Stimulated activated naive CD8-positive, alpha-beta T cell treated with anti-CD3 and anti-CD28 coated beads, Interleukin-15, amount 100 ng/mL, for 72 hours (primary cell): Measurements from ENCODE around the gene CPEB4.

Source experiments
- ATAC-seq: fragments of 150-1000 bp; cut with Tn5 transposase; 2 replicates; pipeline ENCODE4 v1.10.0; 2021; ENCODE audit warnings: mild to moderate bottlenecking, moderate library complexity
- DNase-seq, 2 donors: peaks; one replicate each; pipeline ENCODE4 v3.0.0; 2021 to 2022
- H3K27ac Mint-ChIP-seq, 2 donors: one replicate each; pipeline ENCODE4 v1.8.0; 2022; ENCODE audit warnings: mild to moderate bottlenecking in 2 of 2, mixed read lengths in 2 of 2, moderate library complexity in 2 of 2
- H3K27me3 Mint-ChIP-seq: one replicate; pipeline ENCODE4 v1.8.0; 2022; ENCODE audit warnings: mixed read lengths
- H3K4me1 Mint-ChIP-seq: one replicate; pipeline ENCODE4 v1.8.0; 2022; ENCODE audit warnings: mild to moderate bottlenecking, mixed read lengths
- H3K4me3 Mint-ChIP-seq, 2 donors: one replicate each; pipeline ENCODE4 v1.8.0; 2022; ENCODE audit warnings: mild to moderate bottlenecking in 2 of 2, mixed read lengths in 2 of 2, moderate library complexity in 1 of 2
- H3K9me3 Mint-ChIP-seq, 2 donors: one replicate each; pipeline ENCODE4 v1.8.0; 2022; ENCODE audit warnings: mixed read lengths in 2 of 2

The CPEB4 gene

GRCh38 chr5:173963182-173963838 lies 75.2 kb downstream of the CPEB4 start:
- no peaks in the 10 kb centered on the region for H3K9me3 Mint-ChIP-seq
- H3K4me1 Mint-ChIP-seq: peaks cover 17% of the 10 kb centered on the region
- ATAC-seq (no peak), DNase-seq (no peak)
- H3K4me3 Mint-ChIP-seq: no peak overlapping the region
- H3K27me3 Mint-ChIP-seq: no peaks in the 10 kb centered on the region
- H3K27ac Mint-ChIP-seq: peak overlapping the region in 1 of 2 donors; percentile 24

- no peak for DNase-seq
- no peaks in the 10 kb centered on the region for H3K27me3 Mint-ChIP-seq
- no peak for ATAC-seq
- no peaks in the 10 kb centered on the region for H3K9me3 Mint-ChIP-seq
- peak overlapping the region in 1 of 2 donors; percentile 34 for H3K4me3 Mint-ChIP-seq
- peaks cover 17% of the 10 kb centered on the region for H3K4me1 Mint-ChIP-seq
- peak overlapping the region in 1 of 2 donors; percentile 55 for H3K27ac Mint-ChIP-seq
Observed at GRCh38 chr5:173963867-173964441, 75.8 kb downstream of the CPEB4 start.

DNA sequence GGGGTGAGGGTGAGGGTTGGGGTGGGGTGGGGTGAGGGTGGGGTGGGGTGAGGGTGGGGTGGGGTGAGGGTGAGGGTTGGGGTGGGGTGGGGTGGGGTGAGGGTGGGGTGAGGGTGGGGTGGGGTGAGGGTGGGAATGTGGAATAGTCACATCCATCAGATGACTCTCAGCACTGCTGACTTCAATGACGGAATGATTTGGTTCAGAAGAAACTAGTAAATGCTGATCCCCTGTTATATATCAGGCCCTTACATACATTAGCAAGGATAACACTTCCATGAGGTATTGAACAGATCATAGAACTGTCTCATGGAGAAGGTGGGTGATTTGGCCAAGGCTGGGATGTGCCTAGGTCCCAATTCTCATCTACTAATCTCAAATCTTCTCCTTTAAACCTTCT lies 76.4 kb downstream of the CPEB4 start:
- DNase-seq (no peak), ATAC-seq (peak; percentile 46)
- no peaks in the 10 kb centered on the region for H3K27me3 Mint-ChIP-seq
- H3K27ac Mint-ChIP-seq: no peak overlapping the region
- peaks cover 17% of the 10 kb centered on the region for H3K4me1 Mint-ChIP-seq
- no peaks in the 10 kb centered on the region for H3K9me3 Mint-ChIP-seq
- H3K4me3 Mint-ChIP-seq: no peak overlapping the region

DNA sequence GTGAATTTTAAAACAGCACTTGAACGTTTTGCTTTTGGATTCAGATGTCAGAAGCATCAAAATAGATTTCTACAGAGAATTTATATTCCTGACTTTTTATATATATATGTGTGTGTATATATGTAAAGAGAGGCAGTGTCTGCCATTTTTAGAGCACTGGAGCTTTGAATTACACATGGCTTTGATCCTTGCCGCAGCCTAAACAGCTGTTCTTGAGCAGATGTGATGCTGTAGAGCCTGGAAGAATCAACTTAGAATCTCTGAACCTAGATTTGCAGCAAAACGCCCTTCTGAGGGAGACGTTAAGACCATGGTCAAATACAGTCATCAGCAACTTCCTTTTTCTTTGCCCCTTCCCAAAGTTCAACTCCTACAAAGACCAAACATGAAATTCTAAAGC lies 79.1 kb downstream of the CPEB4 start:
- H3K4me3 Mint-ChIP-seq: no peak overlapping the region
- H3K27me3 Mint-ChIP-seq: peaks cover 9% of the 10 kb centered on the region
- H3K4me1 Mint-ChIP-seq: peaks cover 17% of the 10 kb centered on the region
- no peak overlapping the region for H3K27ac Mint-ChIP-seq
- ATAC-seq (no peak), DNase-seq (no peak)
- H3K9me3 Mint-ChIP-seq: no peaks in the 10 kb centered on the region

DNA sequence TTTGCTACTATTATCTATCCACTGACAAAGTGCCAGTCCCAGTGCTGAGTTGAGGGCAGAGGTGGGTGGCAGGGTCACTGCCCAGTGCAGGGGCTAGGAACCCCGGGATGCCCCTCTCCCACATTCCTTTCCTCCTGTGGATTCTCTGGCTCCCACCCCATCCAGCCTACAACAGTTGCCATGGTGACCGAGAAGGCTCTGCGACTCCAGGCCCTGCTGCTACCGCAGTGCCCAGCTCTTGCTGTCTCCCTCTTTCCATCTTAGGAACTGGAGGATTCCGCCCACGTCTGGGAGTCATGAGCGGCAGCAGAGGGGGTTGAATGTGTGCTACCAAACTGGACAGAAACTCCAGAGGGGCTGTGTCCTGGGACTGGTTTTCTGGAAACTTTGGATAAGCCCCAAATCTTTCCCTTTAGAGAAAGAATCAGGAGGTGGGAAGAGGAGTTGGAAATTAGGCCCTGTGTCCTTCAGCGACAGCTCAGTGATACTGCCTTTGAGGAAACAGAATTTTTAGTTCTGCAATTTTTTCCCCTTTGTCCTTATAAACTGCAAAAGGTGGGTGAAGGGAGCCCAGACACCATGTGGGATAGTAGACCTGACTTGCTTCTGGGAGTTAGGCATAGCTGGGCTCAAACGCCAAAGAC lies 80.1 kb downstream of the CPEB4 start:
- DNase-seq (no peak), ATAC-seq (no peak)
- no peak overlapping the region for H3K27ac Mint-ChIP-seq
- H3K4me3 Mint-ChIP-seq: no peak overlapping the region
- H3K9me3 Mint-ChIP-seq: no peaks in the 10 kb centered on the region
- H3K4me1 Mint-ChIP-seq: peaks cover 23% of the 10 kb centered on the region
- peaks cover 15% of the 10 kb centered on the region for H3K27me3 Mint-ChIP-seq

DNA sequence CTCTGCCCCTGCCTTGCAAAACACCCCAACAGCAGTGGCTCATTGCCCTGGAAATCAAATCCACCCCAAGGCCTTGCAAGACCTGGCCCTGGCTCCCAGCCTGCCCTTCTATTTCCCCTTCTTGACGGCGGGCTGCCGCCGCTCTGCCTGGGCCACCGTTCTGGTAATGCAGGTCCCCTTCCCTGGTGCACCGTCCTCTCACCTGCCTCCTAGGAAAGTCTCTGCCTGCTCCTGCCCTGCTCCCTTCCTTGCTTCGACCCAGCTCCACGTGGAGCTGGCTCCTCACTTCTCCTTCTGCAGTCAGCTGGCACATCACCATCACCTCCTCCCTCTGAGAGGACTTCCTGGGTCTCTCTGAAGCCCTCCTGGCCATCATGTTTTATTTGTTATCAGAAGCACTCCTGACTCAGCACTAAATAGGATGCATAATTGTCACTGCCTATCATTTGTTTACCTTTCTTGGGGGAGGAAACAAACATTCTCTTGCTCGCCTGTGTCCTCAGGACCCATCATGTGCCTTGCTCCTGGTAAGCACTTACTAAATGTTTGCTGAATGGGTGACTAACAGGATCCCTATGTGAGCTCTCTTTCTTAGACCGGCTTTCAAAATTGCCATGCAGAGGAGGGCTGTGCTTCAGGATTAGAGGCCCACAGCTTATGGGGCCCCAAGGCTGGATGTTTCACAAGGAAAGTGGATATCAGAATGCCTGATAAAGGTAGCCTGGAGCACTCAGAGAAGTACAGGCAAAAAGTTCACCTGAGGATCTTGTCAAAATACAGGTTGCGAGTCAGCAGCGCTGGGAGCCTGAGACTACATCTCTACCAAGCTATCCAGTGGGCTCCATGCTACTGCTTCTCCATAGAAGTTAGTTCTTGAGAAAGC lies 81.3 kb downstream of the CPEB4 start:
- Mint-ChIP-seq H3K27me3 (peaks cover 26% of the 10 kb centered on the region), H3K27ac (no peak overlapping the region), H3K4me3 (no peak overlapping the region), H3K9me3 (no peaks in the 10 kb centered on the region), H3K4me1 (peaks cover 21% of the 10 kb centered on the region)
- DNase-seq (no peak), ATAC-seq (no peak)

- peaks cover 15% of the 10 kb centered on the region for H3K4me1 Mint-ChIP-seq
Observed at GRCh38 chr5:173970878-173971650, 82.9 kb downstream of the CPEB4 start.

DNA sequence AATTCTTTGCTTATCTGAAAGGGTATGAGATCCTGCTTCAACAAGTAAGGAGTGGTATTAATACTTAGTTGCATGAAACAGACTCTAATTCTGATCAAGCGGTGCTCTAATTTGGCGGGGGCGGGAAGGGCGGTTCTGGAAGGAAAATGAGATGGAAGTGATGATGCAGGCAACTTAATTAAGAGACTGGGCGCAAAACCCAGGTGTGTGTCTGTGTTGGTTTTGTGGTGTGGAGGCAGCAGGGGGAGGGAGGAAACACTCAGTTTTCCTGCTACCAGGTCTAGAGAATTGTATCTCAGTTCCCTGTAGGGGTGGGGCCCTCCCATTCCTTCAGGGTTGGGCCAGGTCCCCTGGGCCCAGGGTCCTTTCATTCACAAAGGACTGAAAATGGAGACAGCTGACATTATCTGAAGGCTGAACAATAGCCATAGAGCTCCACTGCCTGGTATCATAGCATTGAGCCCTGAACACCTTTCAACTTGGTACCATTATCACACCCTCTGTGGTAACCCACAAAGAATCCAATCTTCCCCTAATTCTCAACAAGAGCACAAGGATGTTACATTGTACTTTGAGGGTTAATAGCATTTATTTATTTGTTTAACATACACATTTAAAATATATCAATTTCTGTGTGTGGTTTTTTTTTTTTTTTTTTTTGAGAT lies 83.7 kb downstream of the CPEB4 start:
- ATAC-seq (no peak), DNase-seq (no peak)
- Mint-ChIP-seq H3K9me3 (no peaks in the 10 kb centered on the region), H3K27ac (no peak overlapping the region), H3K27me3 (peaks cover 33% of the 10 kb centered on the region), H3K4me1 (peaks cover 15% of the 10 kb centered on the region), H3K4me3 (no peak overlapping the region)

More at GRCh38 chr5:173970878-173971650, 82.9 kb downstream of the CPEB4 start:
- Mint-ChIP-seq H3K9me3 (no peaks in the 10 kb centered on the region), H3K4me3 (no peak overlapping the region), H3K27ac (peak overlapping the region in 1 of 2 donors; percentile 13), H3K27me3 (peaks cover 28% of the 10 kb centered on the region)
- ATAC-seq: no peak
- DNase-seq: no peak

DNA sequence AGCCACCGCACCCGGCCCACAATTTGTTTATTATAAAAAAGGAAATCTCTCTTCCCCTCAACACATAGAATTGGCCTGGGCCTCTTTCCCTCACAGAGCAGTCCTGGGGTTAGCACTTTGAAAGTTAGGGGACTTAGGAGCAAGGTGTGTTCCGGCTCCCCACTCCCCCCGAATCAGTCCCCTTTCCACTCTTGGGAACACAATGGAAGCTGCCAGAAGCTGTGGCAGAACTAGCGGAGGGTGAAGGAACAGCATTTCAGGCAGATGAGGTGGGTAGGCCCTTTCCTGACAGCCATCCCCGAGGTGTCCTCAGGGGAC lies 84.4 kb downstream of the CPEB4 start:
- Mint-ChIP-seq H3K27ac (no peak overlapping the region), H3K9me3 (no peaks in the 10 kb centered on the region), H3K4me3 (peak overlapping the region; percentile 84 to 87), H3K4me1 (peaks cover 15% of the 10 kb centered on the region), H3K27me3 (peaks cover 34% of the 10 kb centered on the region)
- DNase-seq (peak in 1 of 2 donors; percentile 6), ATAC-seq (no peak)

DNA sequence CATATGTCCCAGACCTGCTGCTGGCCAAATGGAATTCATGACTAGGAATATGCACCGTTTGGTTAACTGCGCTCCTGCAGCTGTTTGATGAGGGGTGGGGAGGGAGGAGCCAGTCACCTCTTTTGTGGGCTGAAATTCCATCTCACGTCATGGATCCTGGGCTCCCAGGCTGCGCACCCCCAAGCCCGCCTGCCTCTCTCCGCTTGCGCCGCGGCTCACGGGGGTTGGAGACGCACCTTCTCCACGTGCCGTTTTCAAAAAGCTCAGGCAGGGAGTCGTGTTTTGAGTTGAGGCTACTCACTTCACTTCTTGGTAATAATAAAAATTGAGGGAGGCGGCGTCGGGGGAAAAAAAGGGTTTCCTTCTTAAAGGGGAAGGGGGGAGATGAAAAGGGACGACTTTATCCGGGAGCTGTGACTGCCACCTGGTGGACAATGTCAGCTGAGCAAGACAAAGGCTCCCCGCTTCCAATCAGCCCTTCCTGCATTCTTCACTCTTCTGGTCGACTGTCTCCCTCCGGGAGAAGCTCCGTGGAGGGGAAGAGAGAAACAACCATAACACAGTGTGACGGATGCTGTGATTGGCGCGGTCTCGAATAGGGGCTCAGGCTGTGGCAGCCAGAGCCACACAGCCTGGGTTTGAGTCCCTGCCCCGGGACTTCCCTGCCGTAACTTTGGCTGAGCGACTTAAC lies 84.9 kb downstream of the CPEB4 start:
- DNase-seq (peak; percentile 69 to 76), ATAC-seq (peak; percentile 81)
- H3K4me3 Mint-ChIP-seq: peak overlapping the region; percentile 84 to 87
- no peaks in the 10 kb centered on the region for H3K9me3 Mint-ChIP-seq
- peaks cover 39% of the 10 kb centered on the region for H3K27me3 Mint-ChIP-seq
- H3K27ac Mint-ChIP-seq: peak overlapping the region in 1 of 2 donors; percentile 21
- peaks cover 15% of the 10 kb centered on the region for H3K4me1 Mint-ChIP-seq

DNA sequence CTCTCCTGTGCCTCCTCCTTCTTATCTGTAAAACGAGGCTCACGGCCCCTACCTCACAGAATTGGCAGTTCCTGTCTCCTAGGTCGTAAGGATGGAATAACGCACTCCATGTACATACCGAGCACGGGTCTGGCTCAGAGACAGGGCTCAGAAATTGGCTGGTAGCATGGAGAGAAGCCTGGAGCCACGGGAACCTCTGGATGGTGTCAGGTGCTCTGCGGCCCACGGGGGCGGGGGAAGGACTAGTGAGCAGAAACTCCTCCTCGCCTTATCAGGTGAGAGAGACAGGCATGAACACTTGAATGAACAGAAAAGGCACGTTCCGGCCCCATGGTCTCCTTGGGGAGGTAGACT lies 85.4 kb downstream of the CPEB4 start:
- no peak for DNase-seq
- H3K4me1 Mint-ChIP-seq: peaks cover 15% of the 10 kb centered on the region

GRCh38 chr5:173974688-173975239 lies 86.6 kb downstream of the CPEB4 start:
- no peak overlapping the region for H3K4me3 Mint-ChIP-seq
- H3K27ac Mint-ChIP-seq: no peak overlapping the region
- peaks cover 15% of the 10 kb centered on the region for H3K4me1 Mint-ChIP-seq
- H3K27me3 Mint-ChIP-seq: peaks cover 51% of the 10 kb centered on the region
- DNase-seq: no peak
- no peaks in the 10 kb centered on the region for H3K9me3 Mint-ChIP-seq
- no peak for ATAC-seq

More for the DNA sequence above, 85.4 kb downstream of the CPEB4 start:
- H3K4me3 Mint-ChIP-seq: peak overlapping the region; percentile 84 to 87
- ATAC-seq: peak; percentile 43
- H3K27me3 Mint-ChIP-seq: peaks cover 44% of the 10 kb centered on the region
- H3K9me3 Mint-ChIP-seq: no peaks in the 10 kb centered on the region
- no peak overlapping the region for H3K27ac Mint-ChIP-seq

GRCh38 chr5:173981185-173981761 lies 93.1 kb downstream of the CPEB4 start:
- H3K4me1 Mint-ChIP-seq: no peaks in the 10 kb centered on the region
- ATAC-seq (no peak), DNase-seq (no peak)
- H3K27me3 Mint-ChIP-seq: peaks cover 56% of the 10 kb centered on the region
- no peaks in the 10 kb centered on the region for H3K9me3 Mint-ChIP-seq
- no peak overlapping the region for H3K4me3 Mint-ChIP-seq
- H3K27ac Mint-ChIP-seq: no peak overlapping the region

DNA sequence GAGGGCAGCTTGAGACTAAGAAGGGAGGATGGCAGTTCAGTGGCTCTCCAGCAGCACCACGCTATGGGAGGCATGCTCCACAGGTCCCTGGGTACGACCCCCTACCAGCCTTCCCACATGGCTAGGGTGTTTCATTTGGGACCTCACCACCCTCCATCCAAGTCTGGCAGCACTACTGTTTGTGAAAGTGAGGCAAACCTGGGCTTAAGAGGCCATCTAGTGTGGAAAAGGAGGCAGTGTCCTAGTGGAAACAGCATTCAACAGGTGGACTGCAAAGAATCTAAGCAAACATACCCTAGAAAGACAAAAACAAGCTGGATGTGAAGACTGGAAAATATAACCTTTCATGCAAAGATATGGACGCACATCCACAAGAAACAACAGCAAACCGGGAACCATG lies 96.1 kb downstream of the CPEB4 start:
- DNase-seq: no peak
- Mint-ChIP-seq H3K4me3 (no peak overlapping the region), H3K27me3 (peaks cover 35% of the 10 kb centered on the region), H3K9me3 (no peaks in the 10 kb centered on the region), H3K27ac (no peak overlapping the region), H3K4me1 (no peaks in the 10 kb centered on the region)
- ATAC-seq: no peak
